Mesenchymal stem cell (in vitro differentiated cells and primary cell): ENCODE results near the gene PIK3CA.
A peak's percentile ranks its signal among the peaks of the same experiment; 100 is the strongest.
"Not testable (repeated sequence)": the region's sequence is repeated elsewhere in the genome, so short reads cannot be mapped to it uniquely, and the experiment has no call there.

Source experiments
- DNase-seq: peaks from one replicate; pipeline ENCODE4 v3.0.0-alpha.2; 2013
- H2AFZ ChIP-seq: one replicate; pipeline ENCODE4 v1.6.1; 2013; ENCODE audit warnings: low read depth, mild to moderate bottlenecking, control low read depth, inconsistent platforms, low read length, moderate library complexity
- H2AK5ac ChIP-seq: 2 replicates; pipeline ENCODE4 v1.6.1; 2013; ENCODE audit warnings: low read length, moderate library complexity, mild to moderate bottlenecking, inconsistent platforms; ENCODE audit not compliant: severe bottlenecking
- H2BK120ac ChIP-seq: one replicate; pipeline ENCODE4 v1.6.1; 2013; ENCODE audit warnings: low read depth, mild to moderate bottlenecking, inconsistent platforms, low read length, moderate library complexity
- H2BK12ac ChIP-seq, 2 experiments: one replicate each; pipeline ENCODE4 v1.6.1; 2013; ENCODE audit warnings: inconsistent platforms in 2 of 2, low read length in 2 of 2, mild to moderate bottlenecking in 2 of 2, moderate library complexity in 2 of 2, control low read depth in 1 of 2
- H2BK15ac ChIP-seq: one replicate; pipeline ENCODE4 v1.6.1; 2013; ENCODE audit warnings: mild to moderate bottlenecking, low read depth, inconsistent platforms; ENCODE audit not compliant: poor library complexity, severe bottlenecking
- H2BK5ac ChIP-seq: 2 replicates; pipeline ENCODE4 v1.6.1; 2013; ENCODE audit warnings: low read depth, mild to moderate bottlenecking, low read length, control low read depth, inconsistent platforms; ENCODE audit not compliant: poor library complexity, severe bottlenecking
- H3K14ac ChIP-seq, 2 experiments: one replicate each; pipeline ENCODE4 v1.6.1; 2013; ENCODE audit warnings: inconsistent platforms in 2 of 2, low read length in 2 of 2, control low read depth in 1 of 2, mild to moderate bottlenecking in 1 of 2, moderate library complexity in 1 of 2
- H3K18ac ChIP-seq, 2 experiments: one replicate each; pipeline ENCODE4 v1.6.1; 2013; ENCODE audit warnings: inconsistent platforms in 2 of 2, low read length in 2 of 2, control low read depth in 1 of 2, low read depth in 1 of 2, mild to moderate bottlenecking in 1 of 2
- H3K23ac ChIP-seq, 2 experiments: one replicate each; pipeline ENCODE4 v1.6.1; 2013; ENCODE audit warnings: inconsistent platforms in 2 of 2, low read length in 2 of 2, mild to moderate bottlenecking in 2 of 2, moderate library complexity in 2 of 2, control low read depth in 1 of 2
- H3K27ac ChIP-seq: 2 replicates; pipeline ENCODE4 v1.5.1; 2013; ENCODE audit warnings: mild to moderate bottlenecking, moderate library complexity, low read length, control low read depth, inconsistent platforms; ENCODE audit not compliant: poor library complexity, severe bottlenecking
- H3K27me3 ChIP-seq, 2 experiments: 2 replicates each; pipeline versions ENCODE4 v1.6.1 to v1.7.0; 2013; ENCODE audit warnings: low read length in 2 of 2, mild to moderate bottlenecking in 2 of 2, moderate library complexity in 2 of 2, control low read depth in 1 of 2, inconsistent platforms in 1 of 2; ENCODE audit not compliant: control insufficient read depth in 1 of 2, insufficient read depth in 1 of 2
- H3K36me3 ChIP-seq, 2 experiments: 2 replicates each; pipeline versions ENCODE4 v1.6.1 to v1.7.0; 2013; ENCODE audit warnings: low read length in 2 of 2, control low read depth in 1 of 2, inconsistent platforms in 1 of 2, low read depth in 1 of 2, mild to moderate bottlenecking in 1 of 2; ENCODE audit not compliant: insufficient read depth in 2 of 2, control insufficient read depth in 1 of 2
- H3K4ac ChIP-seq, 2 experiments: one replicate each; pipeline ENCODE4 v1.6.1; 2013; ENCODE audit warnings: inconsistent platforms in 2 of 2, low read length in 2 of 2, mild to moderate bottlenecking in 2 of 2, moderate library complexity in 2 of 2, control low read depth in 1 of 2, low read depth in 1 of 2
- H3K4me1 ChIP-seq: 2 replicates; pipeline ENCODE4 v1.6.1; 2013; ENCODE audit warnings: low read depth, low read length, control low read depth; ENCODE audit not compliant: control insufficient read depth, insufficient read depth
- H3K4me2 ChIP-seq: 2 replicates; pipeline ENCODE4 v1.6.1; 2013; ENCODE audit warnings: low read length, mild to moderate bottlenecking, inconsistent platforms; ENCODE audit not compliant: poor library complexity, severe bottlenecking
- H3K4me3 ChIP-seq, 2 experiments: 2 replicates each; pipeline versions ENCODE4 v1.5.1 to v1.7.0; 2013; ENCODE audit warnings: low read length in 2 of 2, mild to moderate bottlenecking in 2 of 2, control low read depth in 1 of 2, low read depth in 1 of 2; ENCODE audit not compliant: insufficient read depth in 1 of 2
- H3K79me1 ChIP-seq: replicated peaks from 2 replicates; pipeline ENCODE4 v1.6.1; 2013; ENCODE audit warnings: mild to moderate bottlenecking, control low read depth, low read length, inconsistent platforms; ENCODE audit not compliant: poor library complexity, severe bottlenecking
- H3K9ac ChIP-seq: 2 replicates; pipeline ENCODE4 v1.7.0; 2013; ENCODE audit warnings: mild to moderate bottlenecking, low read length, moderate library complexity
- H3K9me3 ChIP-seq: 2 replicates; pipeline ENCODE4 v1.7.0; 2013; ENCODE audit warnings: mild to moderate bottlenecking, low read length; ENCODE audit not compliant: control insufficient read depth
- H4K8ac ChIP-seq: one replicate; pipeline ENCODE4 v1.6.1; 2013; ENCODE audit warnings: inconsistent platforms, mild to moderate bottlenecking, low read length, moderate library complexity
- H4K91ac ChIP-seq: one replicate; pipeline ENCODE4 v1.6.1; 2013; ENCODE audit warnings: mild to moderate bottlenecking, low read length, inconsistent platforms
- WGBS: methylation state at CpG from one replicate; pipeline ENCODE4 v1.1.7; 2013; ENCODE audit warnings: mixed read lengths; 5-methylcytosine and 5-hydroxymethylcytosine counted together

The PIK3CA gene

DNA sequence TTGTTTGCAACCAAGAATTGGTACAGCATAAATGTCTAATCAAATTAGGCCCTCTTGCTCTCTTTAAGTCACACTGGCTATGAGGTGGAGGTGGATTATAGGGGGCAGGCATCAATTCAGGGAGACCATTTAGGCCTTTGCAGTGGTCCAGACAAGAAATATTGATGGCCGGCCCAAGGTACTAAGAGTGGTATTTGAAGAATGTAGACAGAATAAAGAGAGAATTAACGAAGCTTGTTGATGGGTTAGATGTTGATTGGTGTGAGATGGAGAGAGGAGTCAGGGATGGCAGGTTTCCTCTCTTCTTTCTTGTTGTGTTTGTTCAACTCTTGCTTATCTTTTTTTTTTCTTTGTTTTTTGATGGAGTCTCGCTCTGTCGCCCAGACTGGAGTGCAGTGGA lies 48.5 kb downstream of the PIK3CA start:
- Histone ChIP-seq H3K4ac (no peak overlapping the region), H3K4me3 (no peak overlapping the region), H4K8ac (no peak overlapping the region), H2AK5ac (peak overlapping the region; percentile 4), H3K27me3 (no peaks in the 10 kb centered on the region), H3K9ac (no peak overlapping the region), H3K18ac (no peak overlapping the region), H3K9me3 (no peaks in the 10 kb centered on the region), H3K36me3 (peaks cover 0 to 26% of the 10 kb centered on the region in 2 experiments), H2BK5ac (no peak overlapping the region), H2AFZ (no peak overlapping the region), H2BK12ac (no peak overlapping the region), H4K91ac (no peak overlapping the region), H3K23ac (no peak overlapping the region), H2BK15ac (no peak overlapping the region), H3K79me1 (peaks cover 8% of the 10 kb centered on the region), H2BK120ac (no peak overlapping the region), H3K27ac (peak overlapping the region; percentile 71), H3K14ac (no peak overlapping the region), H3K4me2 (no peak overlapping the region), H3K4me1 (peaks cover 3% of the 10 kb centered on the region)
- no peak for DNase-seq
- WGBS = 80% methylated on average over 4 of the region's 4 CpGs

DNA sequence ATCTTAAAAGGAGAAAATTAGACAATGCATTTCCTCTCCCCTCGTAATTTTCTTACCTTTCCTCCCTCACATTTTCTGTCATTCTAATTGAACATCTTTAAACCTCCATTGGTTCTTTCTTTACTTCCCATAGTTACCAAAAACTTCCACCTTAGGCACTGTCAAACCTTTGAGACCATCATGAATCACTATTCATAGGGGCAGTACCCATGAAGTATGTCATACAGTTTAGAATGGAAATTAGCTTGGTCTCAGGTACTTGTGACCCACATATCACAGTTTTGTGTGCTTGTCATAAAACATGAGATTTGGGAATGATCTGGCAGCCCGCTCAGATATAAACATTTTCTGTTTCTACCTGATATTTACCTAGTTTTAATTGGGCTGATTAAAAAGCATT lies 52.6 kb downstream of the PIK3CA start:
- H4K8ac ChIP-seq = no peak overlapping the region
- no peak overlapping the region for H3K9ac ChIP-seq
- no peak overlapping the region for H3K18ac ChIP-seq
- H3K4me2 ChIP-seq = no peak overlapping the region
- H4K91ac ChIP-seq = no peak overlapping the region
- no peak overlapping the region for H3K4me3 ChIP-seq
- no peak overlapping the region for H2BK120ac ChIP-seq
- no peak overlapping the region for H2BK15ac ChIP-seq
- H3K36me3 ChIP-seq = peaks cover 4 to 62% of the 10 kb centered on the region in 2 experiments
- no peaks in the 10 kb centered on the region for H3K4me1 ChIP-seq
- no peak overlapping the region for H2AK5ac ChIP-seq
- no peaks in the 10 kb centered on the region for H3K27me3 ChIP-seq
- H2AFZ ChIP-seq = no peak overlapping the region
- WGBS = 93% methylated on average over 1 of the region's 2 CpGs
- H3K27ac ChIP-seq = no peak overlapping the region
- no peaks in the 10 kb centered on the region for H3K9me3 ChIP-seq
- no peak overlapping the region for H3K23ac ChIP-seq
- no peak for DNase-seq
- H2BK12ac ChIP-seq = no peak overlapping the region
- no peaks in the 10 kb centered on the region for H3K79me1 ChIP-seq
- no peak overlapping the region for H3K4ac ChIP-seq
- H3K14ac ChIP-seq = no peak overlapping the region
- no peak overlapping the region for H2BK5ac ChIP-seq

DNA sequence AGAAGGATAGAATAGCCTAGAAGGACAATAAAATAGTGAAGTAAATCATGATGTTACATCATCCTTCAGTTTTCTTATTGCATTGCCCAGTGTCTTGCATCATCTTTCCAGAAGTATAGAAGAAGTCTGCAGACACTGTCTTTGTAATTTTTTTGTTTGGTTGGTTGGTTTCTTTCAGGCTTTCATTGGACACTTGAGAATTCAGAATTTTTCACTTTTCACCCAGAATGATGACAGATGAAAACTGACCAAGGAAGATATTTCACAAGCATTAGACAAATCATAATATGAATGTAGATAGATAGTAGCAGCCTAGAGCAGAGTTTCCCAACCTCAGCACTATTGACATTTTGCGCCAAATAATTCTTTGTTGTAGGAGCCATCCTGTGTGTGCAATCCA lies 67.4 kb downstream of the PIK3CA start:
- H3K4me1 ChIP-seq, H4K8ac ChIP-seq, H2BK15ac ChIP-seq, H3K27ac ChIP-seq, H2AFZ ChIP-seq, H3K4me2 ChIP-seq, DNase-seq, H2BK5ac ChIP-seq, H3K79me1 ChIP-seq, H3K4ac ChIP-seq, H3K23ac ChIP-seq, H3K4me3 ChIP-seq, H2AK5ac ChIP-seq, H3K18ac ChIP-seq, H2BK120ac ChIP-seq, H4K91ac ChIP-seq, H3K9me3 ChIP-seq, H2BK12ac ChIP-seq, H3K27me3 ChIP-seq, H3K14ac ChIP-seq, H3K9ac ChIP-seq: not testable (repeated sequence)
- H3K36me3 ChIP-seq = peaks cover 2 to 40% of the 10 kb centered on the region in 2 experiments
- WGBS = no CpG with 5 or more reads among the region's 1 CpG

DNA sequence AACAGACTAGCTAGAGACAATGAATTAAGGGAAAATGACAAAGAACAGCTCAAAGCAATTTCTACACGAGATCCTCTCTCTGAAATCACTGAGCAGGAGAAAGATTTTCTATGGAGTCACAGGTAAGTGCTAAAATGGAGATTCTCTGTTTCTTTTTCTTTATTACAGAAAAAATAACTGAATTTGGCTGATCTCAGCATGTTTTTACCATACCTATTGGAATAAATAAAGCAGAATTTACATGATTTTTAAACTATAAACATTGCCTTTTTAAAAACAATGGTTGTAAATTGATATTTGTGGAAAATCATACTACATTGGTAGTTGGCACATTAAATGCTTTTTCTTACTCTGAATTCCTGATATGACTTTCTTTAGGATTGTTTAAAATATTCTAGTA lies 70.1 kb downstream of the PIK3CA start:
- not testable (repeated sequence) for H2BK120ac ChIP-seq, H3K4me3 ChIP-seq, H2AK5ac ChIP-seq, H3K23ac ChIP-seq, H3K27ac ChIP-seq, H3K9me3 ChIP-seq, H2BK12ac ChIP-seq, H3K27me3 ChIP-seq, H3K4me1 ChIP-seq, H2BK5ac ChIP-seq, H3K18ac ChIP-seq, H4K91ac ChIP-seq, H3K4ac ChIP-seq, H3K14ac ChIP-seq, H3K9ac ChIP-seq, H2BK15ac ChIP-seq, DNase-seq, H3K79me1 ChIP-seq, H4K8ac ChIP-seq, H2AFZ ChIP-seq, H3K4me2 ChIP-seq
- 100% methylated on average over 1 of the region's 1 CpG for WGBS
- peaks cover 2 to 39% of the 10 kb centered on the region in 2 experiments for H3K36me3 ChIP-seq
